CD4-positive, alpha-beta T cell treated with Interleukin-15 for 4 hours (primary cell): Measurements from ENCODE around the gene LAMB4.
"Not testable (repeated sequence)": the region's sequence is repeated elsewhere in the genome, so short reads cannot be mapped to it uniquely, and the experiment has no call there.

Experiments used
- DNase-seq: peaks from one replicate; pipeline ENCODE4 v3.0.0-alpha.2; 2020; ENCODE audit warnings: low spot score

LAMB4 gene

DNA sequence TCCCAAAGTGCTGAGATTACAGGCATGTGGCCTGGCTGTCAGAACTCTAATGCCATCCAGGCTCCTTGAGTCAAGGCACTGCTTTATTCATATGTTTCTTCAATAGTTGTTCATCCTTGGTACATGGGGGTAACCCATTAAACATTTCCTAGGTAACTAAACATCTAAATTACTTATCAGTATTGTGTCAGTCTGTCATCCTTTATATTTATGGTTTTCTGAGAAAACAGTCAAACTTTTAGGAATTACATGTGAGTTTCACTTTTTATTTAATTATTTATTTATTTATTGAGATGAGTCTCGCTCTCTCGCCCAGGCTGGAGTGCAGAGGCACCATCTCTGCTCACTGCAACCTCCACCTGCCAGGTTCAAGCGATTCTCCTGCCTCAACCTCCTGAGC is 81.7 kb downstream of the LAMB4 start:
- no peak for DNase-seq

DNA sequence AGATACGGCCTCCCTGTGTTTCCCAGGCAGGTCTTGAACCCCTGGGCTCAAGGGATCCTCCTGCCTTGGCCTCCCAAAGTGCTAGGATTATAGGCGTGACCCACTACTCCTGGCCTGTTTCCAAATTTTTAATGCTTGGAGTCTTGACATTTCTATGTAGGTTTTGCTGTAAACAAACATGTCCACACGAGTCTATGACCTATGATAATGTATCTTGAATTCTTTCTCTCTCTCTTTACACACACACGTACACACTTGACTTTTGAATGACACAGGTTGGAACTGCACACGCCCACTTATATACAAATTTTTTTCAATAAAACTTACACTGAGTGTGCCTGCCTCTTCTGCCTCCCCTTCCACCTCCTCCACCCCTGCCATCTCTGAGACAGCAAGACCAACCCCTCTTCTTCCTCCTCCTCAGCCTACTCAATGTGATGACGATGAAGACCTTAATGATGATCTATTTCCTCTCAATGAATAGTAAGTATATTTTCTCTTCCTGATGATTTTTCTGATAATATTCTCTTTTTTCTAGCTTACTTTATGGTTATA is 83.1 kb downstream of the LAMB4 start:
- no peak for DNase-seq

DNA sequence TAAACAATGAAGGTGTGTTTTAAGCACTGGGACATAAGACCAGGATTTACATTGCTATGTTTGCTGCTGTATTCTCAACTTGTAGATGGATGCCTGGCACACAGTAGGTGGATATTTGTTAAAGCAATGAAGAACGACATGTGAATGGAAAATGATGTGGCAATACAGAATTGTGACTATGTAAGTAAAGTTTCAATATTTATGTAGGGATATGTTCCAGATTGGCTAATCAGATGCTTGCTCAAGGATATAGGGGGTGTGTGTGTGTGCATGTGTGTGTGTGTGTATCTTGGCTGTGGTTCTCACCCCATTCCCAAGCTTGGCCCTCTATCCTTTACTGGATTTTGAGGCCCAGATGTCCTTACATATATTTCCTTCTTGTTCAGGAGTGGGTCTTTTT is 84.5 kb downstream of the LAMB4 start:
- DNase-seq: no peak

DNA sequence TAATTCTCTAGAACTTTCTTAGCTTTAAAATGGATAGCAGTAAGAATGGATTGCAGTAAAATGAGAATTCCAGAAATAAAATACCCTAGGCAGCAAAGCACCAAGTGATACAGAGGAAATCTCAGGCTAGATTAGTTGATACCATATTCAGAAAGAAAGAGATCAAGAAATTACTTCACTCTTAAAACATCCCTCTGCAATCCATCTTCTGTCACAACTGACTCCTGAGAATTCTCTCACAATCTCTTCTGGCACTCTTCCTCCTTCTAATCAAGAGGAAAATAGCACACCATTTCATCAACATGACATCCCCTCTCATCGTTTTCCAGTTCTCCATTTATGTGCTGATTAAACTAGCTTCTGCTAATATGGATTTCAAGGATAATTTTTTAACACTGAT is 85.0 kb downstream of the LAMB4 start:
- DNase-seq: no peak

DNA sequence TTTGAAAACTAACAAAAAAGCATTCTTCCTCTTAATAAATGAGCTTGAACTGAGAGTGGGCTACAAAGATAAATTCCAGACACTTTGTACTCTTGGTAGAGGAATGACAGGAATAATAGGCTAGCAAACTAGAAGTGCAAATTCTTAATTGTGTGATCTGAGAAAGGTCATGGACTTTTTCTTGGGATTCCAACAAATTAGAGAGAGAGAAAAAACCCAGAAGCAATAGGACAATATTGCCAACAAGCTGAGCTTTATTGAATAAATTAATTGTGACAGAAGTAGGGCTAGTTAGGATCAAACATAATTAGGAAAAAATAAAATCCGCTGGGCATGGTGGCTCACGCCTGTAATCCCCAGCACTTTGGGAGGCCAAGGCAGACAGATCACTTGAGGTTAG is 85.8 kb downstream of the LAMB4 start:
- no peak for DNase-seq

DNA sequence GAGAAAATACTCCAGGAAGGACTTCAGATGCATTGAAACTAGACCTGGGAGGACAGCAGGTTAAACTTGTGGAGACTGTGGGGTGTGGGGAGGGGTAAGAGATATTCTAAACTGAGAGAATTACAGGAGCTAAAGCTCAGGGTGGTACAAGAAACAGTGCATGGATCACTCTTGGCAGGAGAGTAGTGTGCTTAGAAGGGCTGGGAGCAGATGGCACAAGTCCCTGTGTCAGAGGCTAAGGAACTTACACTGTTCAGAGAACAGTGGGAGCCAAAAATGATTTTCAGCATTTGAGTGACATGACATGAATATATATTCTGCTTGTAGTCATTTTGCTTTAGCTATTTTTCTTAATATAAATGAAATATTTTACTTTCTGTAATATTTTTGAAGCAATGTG is 91.2 kb downstream of the LAMB4 start:
- DNase-seq: no peak

DNA sequence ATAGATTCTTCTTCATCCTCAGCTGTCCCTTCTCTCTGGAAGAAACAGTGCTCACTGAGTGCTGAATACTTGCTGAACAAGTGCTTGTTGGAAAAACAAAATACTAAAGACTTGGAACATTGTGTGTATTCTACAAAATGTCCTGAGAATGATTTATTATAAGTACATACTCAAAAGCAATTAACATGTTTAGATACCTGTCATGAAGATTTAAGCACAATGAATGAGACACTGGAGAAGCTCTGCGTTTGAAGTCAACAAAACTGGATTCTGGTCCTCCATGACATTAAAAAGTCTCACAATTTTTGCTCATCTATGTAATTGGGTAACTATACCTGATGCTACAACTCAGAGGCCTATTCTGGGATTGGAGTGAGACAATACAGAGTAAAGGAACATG is 92.4 kb downstream of the LAMB4 start:
- no peak for DNase-seq

DNA sequence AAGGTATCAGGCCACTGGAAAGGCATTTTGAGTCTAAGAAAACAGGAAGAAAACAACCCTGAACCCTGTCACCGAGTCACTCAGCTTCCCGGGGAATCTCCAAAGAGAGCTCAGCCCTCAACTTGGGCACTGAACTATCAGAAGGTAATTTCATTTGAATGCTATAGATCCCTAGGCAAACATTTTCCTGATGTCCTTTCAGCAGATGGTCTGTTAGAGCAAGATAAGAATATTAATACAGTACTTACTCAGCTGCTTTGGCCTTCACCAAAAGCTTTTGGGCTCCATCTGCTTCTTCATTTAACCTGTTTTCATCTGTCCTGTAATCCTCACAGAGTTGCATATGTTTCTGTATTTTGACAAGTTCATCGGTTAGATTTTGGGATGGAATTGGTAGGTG is 93.0 kb downstream of the LAMB4 start:
- no peak for DNase-seq

DNA sequence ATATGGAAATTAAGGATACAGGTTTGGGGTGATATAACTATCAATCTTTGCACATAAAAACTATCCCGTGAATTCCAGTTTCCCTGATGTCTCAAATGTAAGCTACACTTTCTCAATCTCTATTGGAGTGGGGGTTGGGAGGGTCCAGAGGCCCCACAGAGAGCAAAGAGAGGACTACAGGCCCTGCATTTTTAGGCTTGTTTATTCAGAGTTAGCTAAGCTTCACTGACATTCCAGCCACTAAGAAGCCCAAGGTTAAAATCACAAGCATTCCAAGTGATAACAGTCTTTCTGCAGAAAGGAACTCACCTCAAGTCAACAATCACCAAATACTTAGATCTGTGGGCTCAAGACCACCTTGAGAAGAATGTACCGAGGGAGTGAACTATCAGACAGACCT is 95.6 kb downstream of the LAMB4 start:
- no peak for DNase-seq

DNA sequence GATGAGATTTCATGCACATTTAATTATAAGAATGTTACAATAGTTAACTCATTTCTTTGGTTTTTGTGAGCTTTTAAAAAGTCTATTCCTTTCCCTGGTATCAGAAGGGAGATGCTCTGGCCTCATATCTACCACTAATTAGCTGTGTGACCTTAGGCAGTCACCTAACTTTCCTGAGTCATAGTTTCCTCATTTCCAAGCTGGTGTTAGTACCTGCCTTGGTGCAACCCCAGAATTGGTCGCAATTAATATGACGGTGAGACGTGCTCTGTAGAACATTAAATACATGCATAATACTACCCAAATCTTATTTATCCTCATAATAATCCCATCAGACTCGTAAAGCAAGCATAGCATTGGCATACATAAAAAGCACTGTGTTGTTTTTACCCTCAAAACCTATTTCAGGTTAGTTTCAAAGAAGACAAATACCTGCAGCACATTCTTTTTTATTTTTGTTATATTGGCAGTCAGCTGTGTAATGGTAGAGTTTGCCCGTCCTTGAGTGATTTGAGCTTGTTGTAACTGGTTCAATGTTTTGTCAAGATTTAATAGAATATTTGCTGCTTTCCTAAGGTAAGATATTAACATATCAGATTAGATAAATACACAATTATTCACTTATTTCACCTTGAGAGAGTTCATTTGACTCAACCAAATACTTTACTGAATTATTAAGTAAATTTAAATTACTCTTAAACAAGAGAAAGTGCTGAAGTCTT is 96.2 kb downstream of the LAMB4 start:
- no peak for DNase-seq

DNA sequence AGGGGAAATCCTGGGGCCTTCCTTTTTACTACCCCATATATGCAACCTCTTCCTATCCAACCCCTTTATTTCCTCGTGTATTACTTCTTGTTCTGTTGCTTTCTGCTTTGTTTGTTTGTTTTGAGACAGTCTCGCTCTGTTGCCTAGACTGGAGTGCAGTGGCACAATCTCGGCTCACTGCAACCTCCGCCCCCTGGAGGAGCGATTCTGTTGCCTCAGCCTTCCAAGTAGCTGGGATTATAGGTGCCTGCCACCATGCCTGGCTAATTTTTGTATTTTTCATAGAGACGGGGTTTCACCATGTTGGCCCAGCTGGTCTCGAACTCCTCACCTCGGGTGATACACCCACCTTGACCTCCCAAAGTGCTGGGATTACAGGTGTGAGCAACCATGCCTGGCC is 96.9 kb downstream of the LAMB4 start:
- DNase-seq: not testable (repeated sequence)

DNA sequence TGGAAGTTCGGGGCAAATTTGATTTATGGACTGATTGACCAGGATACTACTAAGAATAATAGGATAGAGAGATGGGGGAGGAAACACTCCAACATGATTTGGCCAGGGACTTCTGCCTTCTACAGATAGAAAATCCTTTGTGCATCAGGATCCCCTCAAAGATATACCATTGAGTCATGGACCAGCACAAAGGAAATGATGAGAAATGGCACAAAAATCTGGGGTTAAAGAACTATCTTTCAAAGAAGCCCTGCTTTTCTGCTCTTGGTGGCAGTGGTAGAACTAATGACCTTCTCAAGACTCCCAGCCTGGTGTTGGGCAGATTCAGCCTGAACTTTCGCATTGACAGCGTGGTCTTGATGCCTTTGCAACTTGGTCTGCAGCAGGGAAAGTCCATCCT is 99.6 kb downstream of the LAMB4 start:
- DNase-seq: no peak

DNA sequence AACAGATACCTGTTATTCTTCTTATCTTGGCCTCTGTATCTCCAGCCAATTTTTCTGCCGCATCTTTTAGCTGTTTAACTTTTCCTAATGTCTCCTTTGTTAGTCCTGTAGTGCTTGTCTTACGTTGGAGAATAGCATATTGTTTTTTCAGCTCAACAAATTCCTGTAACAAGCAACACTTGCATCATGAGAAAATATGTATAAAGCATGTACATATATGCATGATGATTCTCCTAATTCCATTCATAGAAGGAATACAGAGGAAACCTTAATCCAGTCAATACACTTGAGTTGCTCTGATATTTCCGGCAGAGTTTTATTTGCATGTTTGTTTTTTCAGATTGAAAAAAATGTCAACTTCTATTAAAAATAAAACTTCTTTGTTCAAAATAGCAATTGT is 101.1 kb downstream of the LAMB4 start:
- DNase-seq: no peak

DNA sequence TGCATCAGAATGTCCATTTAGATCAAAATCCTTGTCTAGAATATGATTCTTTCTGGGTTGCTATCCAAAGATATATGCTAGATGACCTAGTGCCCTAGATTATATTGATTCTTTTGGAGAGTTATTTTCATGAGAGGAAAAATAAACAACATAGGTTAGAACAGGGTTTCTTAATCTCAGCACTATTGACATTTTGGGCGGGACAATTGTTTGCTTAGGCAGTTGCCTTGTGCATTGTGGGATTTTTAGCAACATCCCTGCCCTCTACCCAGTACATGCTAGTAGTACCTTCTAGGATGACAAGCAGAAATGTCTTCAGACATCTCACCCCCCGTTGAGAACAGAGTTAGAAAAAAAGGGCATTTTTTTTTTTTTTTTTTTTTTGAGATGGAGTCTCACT is 102.0 kb downstream of the LAMB4 start:
- no peak for DNase-seq

DNA sequence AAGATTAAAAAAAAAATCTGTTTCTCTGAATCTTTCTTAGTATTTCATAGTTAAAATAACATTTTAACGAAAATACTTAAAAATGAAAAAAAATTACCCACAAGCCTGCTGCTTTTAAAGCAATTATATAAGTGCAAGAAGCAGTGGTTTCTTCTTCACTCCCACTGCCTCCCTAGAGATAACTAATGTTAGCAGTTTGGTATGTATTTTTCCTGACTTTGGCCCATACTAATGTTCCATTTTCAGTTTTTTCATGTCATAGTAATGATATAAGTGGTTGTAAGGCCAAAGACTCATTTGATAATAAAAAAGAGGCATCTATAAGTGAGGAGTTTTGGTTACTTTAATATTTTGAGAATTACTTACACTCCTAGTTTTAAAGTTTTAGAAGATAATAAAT is 102.9 kb downstream of the LAMB4 start:
- DNase-seq: no peak

DNA sequence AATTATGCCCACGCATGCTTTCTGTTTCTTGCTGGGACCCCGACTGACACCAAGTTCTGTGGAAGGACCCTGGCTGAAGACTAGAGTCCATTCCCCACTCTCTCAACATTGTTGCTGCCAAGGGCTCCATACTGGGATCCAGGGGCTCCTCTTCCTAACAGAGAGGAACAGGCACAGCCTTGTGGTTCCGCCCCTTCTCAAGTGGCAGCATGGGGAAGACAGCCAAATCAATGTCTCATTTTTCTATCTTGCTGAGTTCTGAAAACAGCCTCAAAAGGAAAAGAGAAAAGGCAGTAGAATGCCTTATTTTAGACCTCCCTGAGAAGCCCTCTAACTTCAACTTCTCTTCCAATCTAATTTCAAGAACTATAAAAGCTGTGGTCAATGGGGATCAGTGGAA is 103.5 kb downstream of the LAMB4 start:
- DNase-seq: no peak

DNA sequence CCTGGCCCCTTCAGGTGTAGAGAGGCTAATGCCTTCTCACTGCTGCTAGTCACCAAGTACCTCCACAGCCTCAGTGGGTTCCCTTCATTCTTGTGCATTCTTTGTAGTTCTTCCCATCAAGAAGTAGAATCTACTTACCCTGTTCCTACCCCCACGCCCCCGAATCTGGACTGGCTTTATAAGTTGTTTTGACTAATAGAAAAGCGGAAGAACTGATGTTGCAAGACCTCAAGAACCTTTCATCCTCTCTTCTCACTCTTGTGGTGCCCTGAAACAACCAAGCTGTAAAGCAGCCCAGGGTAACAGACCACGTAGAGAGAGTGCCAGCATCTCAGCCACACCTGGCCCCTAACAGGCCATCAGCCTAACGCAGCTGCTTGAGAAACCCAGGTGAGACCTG is 104.0 kb downstream of the LAMB4 start:
- DNase-seq: no peak

DNA sequence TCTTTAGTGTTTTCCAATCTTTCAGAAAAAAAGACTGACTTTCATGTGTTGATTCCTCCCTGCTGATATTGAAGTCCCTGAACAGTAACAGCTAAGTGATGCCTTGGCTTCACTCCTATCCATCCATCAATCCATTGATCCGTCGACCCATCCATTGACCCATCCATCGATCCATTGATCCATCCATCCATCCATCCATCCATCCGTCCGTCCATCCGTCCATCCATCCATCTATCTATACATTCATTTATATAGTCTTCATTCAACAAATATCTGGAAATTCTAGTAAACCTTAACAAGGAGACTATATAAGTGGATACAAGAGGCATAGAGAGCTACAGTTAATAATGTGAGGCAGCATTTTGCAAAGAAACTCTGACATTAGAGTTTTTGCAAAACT is 105.6 kb downstream of the LAMB4 start:
- DNase-seq: no peak

DNA sequence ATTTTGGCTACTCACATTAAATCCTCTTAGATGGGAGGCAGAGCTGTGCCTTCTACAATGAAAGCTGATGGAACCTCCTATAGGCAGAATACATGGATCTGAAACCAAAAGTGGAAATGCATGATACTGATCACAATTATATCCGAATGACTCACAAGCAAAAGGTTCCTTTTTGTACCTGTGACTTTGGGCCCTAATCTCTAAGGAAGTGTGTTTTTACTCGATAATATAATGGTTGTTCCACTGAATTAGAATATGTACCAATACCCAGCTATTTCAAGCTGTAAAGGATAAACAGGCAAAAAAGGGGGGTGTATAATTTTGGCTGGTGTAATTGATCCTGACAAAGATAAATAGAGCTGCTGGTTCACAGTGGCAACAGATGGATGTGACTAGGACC is 109.6 kb downstream of the LAMB4 start:
- no peak for DNase-seq

DNA sequence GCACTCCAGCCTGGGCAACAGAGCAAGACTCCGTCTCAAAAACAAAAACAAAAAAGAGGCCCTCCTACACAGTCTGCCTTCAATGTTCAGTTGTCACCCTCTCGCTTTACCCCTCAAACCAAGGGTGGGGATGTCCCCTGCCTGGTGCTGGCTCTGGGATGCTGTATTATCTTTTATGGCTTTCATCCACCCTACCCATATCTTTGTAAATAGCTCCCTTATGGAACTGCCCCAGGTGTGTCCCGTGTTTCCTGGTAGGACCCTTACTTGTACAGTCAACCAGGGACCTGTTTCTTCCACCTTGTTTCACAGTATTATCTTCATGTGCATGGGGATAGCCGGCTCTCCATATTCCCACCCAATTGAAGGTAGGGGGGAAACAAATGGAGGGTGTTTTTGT is 111.5 kb downstream of the LAMB4 start:
- DNase-seq: no peak

DNA sequence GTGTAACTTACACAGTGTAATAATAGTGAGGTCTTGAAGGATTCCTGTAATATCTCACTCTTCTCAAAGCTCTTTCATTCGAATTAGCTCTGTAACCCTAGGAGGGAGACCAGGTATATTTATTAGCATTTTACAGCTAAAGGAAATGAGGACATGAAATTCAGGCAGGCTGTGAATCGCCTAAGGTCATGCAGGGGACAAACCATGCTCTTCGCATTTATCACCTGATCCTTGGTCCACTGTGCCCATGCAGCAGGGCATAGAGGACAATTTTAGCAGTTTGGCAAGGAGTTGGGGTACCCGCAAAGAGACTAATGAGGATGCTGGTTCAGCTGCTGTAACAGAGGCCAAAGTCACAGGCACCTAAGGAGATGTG is 112.4 kb downstream of the LAMB4 start:
- DNase-seq: no peak

DNA sequence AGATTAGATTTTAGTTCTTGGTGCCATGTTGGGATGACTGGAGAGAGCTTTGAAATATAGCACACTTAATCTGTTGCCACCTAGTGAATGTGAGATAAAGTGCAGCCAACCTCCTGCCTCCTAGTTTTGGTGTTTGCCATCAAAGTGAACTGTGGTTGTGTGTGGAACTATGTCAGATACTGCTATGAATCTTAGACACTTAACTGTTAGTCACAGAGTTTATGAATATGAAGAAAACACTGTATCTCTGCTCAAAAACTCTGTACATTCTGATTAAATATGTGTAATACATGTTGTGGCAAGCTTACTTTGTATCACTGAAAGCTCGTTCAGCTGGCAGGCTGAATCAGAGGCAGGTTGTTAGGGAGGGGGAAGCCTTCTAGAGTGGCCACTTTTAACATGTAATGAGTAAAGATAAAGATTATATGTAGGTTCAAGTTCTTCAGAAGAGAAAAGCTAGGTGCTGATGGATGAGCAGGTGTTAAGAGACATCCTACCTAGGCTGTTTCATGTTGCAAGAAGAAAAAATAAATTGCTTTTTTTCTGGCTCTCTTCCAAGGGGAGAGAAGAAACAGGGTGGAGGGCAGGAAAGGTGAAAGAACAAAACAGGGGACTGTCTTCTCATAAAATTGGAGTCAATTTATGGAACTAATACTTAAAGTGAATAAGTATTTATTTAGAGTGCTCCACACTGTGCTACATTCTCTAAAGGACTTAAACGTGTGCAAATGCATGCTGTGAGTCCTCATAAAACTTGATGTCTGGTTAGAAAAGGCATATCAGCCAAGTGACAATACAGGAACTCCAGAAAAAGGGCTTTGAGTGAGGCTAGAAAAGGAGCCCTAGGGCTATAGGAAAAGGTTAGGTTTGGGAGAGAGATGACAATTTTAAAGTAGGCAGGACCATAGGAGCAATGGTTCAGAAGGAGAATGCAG is 113.1 kb downstream of the LAMB4 start:
- DNase-seq: no peak

DNA sequence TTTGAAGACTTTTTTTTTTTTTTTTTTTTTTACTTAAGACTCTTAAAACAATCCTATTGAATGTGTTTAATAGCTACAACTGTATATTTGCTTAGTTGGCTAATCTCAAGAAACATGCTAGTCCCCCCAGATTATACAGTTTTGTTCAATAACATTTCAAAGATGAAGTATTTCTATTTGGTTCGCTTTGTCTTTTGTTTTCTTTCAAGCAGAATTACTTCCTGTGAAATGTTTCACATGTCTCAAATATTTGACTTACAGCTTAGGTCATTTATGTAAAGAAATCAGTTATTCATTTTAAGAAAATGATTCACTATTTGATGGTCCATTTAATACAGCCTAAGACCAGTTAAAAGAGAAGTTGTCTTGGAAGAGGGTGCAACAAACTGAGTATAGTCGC is 114.4 kb downstream of the LAMB4 start:
- DNase-seq: no peak
